Stimulated activated CD4-positive, alpha-beta T cell treated with anti-CD3 and anti-CD28 coated beads, Interleukin-1b, Interleukin-23, amount 100 ng/mL, for 4 hours (primary cell): ENCODE results near the gene PLEKHA6.
A peak's percentile ranks its signal among the peaks of the same experiment; 100 is the strongest.
"Not testable (repeated sequence)": the region's sequence is repeated elsewhere in the genome, so short reads cannot be mapped to it uniquely, and the experiment has no call there.

Source experiments
- DNase-seq, 2 donors: peaks; one replicate each; pipeline ENCODE4 v3.0.0-alpha.2; 2020; ENCODE audit warnings: low read depth in 2 of 2

Gene PLEKHA6

DNA sequence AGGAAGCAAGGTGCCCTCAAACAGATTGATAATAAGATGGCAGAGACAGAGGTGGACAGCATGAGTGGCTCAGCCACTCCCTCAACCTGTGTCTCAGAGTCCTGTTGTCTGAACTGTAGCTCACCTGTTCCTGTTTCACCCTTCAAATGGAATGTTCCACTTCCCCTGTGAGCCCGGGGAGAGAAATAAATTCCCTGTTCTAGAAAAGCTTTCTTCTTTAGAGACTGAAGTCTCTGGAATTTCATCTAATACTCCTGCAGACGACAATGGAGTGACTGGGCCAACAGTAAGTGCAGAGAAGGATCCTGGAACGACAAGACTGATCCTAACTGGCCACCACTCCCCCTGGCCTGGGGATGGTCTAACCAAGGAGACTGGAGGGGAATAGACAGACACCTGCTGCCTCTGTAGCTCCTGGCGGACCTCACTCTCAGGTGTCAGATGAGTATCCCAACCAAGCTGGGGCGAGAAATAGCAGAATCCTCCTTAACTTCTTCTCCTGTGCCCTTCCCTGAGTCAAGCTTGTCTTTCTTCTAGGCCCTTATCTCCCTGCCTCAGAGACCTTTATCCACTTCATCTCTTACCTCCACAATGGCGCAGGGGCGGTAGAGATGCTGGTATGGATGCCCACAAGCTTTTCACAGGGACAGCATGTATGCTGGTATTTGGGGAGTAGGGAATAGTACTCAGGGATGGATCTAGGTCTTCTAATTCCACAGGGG is 45.4 kb downstream of the PLEKHA6 start:
- no peak for DNase-seq

DNA sequence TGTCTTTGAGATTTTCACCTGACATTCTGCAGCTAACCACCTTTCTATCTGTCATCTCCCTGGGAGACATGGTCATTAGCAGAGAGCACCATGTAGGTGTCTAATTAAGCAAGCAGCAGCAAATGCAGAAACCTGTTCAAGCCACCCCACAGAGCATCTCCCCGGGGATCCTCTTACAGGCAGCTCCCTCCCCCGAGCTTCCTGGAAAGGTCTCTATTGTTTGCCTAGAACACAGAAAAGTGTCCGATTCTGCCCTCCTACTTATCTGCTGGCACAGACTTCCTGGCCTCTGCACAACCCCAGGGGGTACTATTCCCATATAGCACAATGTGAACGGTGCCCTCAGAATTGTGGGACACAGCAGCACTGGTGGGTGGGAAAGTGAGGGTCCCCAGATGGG is 46.1 kb downstream of the PLEKHA6 start:
- DNase-seq: no peak

DNA sequence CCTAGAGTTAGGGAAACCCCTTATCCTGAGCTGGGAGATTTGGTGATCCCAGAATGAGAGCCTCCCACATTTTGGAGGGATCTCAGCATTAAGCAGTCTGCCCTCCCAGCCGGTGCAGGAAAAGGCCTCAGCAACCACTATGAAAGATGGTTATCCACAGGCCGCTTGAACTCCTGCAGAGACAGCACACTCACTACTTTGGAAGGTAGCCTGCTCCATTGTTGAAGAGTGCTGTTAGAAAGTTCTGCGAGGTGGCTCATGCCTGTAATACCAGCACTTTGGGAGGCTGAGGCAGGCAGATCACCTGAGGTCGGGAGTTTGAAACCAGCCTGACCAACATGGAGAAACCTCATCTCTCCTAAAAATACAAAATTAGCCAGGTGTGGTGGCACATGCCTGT is 48.8 kb downstream of the PLEKHA6 start:
- not testable (repeated sequence) for DNase-seq

DNA sequence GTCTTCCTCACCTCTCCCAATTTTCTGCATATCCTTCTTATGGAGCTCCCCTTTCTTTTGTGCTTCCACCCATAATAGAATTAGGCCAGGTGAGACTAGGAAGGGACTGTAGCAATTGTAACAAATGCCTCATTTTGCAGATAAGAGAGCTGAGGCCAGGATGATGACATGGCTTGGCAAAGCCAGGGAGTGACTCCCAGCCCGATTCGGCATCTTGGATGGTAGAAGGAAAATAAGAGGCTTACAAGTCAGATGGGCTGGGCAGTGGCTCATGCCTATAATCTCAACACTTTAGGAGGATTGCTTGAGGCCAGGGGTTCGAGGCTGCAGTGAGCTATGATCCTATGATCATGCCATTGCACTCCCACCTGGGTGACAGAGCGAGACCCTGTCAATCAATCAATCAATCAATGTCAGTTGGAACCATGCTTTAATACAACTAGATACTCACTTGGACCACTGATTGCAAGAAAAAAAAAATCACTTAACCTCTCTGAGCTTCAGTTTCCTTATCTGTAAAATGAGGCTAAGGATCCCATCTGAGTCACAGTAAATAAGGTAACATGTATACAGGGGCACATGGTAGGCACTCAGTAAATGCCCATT is 51.6 kb downstream of the PLEKHA6 start:
- DNase-seq: no peak

DNA sequence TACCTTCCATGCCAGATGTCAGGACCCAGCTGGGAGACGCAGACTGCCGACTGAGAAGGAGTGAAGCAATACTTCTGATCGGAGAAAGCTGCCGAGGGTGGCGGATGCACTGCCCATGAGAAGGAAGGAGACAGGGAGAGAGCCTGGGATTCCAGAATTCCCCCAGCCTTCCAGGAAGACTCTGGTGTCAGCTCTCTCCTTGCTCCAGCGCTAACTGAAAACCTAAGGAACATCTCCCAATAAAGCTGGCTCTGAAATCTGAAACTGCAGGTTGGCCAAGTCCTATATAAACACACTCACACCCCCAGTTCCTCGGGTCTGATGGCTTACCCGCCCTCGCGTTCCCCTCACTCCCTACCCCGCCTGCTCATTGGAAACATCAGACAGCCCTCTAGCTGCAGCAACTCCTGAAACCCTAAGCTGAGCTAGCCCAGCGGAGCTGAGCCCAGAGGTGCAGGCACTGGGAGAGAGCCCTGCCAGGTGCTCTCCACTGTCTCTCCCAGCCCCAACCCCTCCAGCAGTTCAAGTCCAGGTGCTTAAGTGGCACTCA is 52.3 kb downstream of the PLEKHA6 start:
- DNase-seq: no peak

DNA sequence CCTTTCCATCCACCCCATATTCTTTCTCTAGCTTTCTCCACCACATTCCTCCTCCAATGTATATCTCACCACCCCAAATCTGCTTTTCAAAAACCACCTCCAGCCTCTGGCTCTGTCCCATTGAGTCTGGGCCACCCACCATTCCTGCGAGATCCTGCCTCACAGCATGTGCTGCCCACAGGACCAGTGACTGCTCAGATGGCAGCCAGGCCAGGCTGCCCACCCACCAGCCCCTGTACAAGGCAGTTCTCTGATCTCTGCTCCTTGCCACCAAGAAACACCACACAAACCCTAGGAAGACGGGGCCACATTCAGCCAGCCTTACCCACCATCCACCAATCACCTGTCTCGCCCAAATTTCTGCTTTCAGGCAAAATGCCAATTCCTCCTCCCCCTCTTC is 53.7 kb downstream of the PLEKHA6 start:
- DNase-seq: no peak

DNA sequence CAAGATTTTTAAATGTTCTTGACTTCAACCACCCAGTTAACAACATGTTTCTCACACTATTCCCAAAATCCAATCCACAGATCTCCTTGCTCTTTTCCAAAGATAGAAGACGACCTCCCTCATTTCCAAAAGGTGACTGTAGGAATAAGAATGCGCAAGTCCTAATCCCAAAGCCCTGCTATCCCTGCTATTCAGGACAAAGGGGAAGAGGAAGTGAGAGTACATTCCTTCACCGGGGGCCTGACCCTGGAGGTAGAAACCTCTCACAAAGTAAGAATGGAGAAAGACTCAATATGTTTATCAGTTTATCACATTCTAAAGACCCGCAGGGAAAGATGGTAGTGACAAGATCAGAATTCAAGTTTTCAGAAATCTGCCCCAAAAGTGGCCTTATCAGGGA is 55.7 kb downstream of the PLEKHA6 start:
- DNase-seq: no peak

DNA sequence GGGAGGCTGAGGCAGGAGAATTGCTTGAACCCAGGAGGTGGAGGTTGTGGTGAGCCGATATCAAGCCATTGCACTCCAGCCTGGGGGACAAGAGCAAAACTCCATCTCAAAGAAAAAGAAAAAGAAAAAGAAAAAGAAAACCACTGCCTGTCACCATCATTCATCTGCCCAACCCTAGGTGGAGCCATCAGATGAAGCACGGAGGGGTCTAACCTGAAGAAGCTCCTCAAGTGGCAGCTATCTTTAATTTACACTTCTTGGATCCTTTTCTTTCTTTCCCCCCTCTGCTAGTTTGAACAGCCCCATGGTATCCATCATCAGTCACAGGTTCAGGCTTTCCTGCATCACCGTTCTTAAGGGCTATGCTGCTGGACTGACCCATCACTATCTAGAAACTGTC is 57.0 kb downstream of the PLEKHA6 start:
- DNase-seq: no peak

DNA sequence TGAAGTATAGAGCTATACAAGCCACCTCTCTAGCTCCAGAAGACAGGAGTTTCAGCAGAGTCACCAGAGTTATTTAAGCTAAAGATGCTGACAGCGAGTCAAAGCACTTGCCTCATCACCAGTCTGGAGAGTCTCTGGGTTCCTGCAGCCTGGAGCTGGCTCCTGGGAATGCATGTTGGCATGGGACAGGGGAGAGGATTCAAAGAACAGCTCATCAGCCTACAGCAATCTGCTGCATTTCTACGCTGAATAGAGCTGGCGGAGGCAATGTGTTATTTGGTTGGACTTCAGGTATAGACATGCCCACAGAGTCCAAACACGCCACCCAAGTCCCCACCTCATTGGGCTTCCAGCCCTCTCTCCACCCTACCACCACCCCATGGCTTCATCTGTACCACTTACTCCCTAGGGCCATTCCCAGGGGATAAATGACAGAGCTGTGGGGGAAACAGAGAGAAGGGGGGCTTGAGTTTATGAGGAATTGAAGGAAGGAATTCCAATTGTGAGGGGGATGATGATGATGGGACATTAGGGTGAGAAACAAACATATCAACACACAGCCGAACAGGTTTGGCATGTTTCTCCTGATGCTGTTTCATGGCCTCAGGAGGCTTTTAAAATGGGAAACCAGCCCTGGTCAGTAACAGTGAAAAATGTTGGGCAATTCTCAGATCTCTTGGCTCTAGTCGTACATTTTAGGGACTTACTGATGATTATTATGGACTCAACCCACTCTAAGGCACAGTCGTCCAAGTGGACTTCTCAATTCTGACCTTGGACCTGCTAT is 58.4 kb downstream of the PLEKHA6 start:
- no peak for DNase-seq

DNA sequence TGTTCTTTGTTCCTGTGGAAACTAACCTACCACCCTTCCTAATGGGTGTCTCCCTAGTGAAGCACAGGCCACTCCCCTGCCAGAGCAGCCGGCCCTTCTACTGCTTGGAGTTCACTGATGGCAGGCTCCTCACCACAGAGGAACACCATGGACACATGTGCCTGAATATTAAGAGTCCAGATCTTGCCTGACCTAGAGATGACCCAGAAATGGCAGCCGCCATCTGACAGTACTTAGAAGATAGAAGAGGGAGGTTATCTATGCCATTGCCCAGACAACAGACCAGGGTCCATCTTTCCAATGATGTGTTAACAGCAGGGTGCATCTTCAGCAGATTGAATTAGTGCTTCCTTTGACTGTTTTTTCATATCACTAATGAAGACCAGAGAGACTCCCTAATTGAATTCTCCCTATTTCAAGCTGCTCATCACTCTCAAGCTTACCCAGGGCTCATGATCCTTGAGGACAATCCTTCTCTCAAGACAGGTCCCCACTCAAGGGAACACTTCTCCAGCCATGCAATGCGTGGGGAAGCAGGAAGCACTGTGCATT is 59.8 kb downstream of the PLEKHA6 start:
- DNase-seq: no peak

DNA sequence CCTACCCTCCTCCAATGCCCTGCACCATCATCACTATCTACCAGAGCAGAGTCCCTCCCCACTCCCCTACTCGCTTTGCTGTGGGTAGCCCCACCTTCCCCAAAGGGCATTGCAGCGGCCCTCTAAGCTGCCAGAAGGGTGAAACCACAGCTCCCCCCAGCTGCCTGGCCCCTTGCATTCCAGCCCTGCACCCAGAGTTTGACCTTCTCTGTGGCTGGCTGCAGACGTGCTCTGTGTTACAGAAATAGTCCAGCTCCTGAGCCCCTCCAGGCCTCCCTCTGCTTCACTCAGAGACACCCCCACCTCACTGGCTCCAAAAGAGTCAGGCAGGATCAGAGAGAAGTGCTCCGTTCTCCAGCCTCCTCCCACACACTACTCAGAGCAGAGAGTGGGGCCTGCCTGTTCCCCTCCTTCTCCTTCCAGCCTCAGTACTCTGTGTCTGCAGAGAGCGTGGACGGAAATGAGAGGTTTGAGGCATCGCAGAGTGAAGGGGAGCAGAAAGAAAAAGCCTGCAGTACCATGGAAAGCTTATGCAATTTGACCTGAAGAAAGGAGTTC is 63.2 kb downstream of the PLEKHA6 start:
- no peak for DNase-seq

DNA sequence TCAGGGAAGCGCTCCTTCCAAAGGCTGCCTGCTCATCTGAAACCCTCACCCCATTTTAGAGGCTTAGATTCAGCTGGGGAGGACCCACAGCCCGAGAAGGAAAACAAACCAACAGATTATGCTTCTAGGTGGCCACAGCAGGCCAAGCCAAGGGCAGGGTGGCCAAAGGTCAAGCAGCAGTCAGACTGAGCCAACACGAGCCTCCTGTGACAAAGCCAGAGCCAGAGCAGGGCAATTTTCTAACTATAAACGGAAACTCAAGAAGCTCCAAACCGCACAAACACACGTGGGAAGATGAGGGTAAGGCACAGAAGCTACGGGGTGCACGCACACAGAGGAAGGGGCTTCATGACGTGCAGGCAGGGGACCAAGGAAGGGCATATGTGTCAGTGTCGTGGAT is 64.1 kb downstream of the PLEKHA6 start:
- DNase-seq: no peak

DNA sequence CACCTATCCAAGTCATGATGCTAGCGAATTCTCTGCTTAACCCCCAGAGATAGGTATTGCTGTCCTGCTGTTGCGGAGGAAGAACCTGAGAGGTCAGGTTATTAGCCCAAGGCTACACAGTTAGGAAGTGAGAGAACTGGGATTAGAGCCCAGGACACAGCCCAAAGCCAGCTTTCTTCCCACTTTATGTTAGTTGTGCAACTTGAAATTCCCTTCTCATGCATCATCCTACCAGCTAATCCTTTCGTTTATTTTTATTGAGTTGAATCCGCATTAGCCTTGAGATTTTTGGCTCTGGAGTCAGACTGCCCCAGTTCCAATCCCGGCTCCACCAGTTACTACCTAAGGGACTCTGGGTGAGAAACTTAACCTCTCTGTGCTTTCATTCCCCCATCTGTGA is 65.4 kb downstream of the PLEKHA6 start:
- no peak for DNase-seq

DNA sequence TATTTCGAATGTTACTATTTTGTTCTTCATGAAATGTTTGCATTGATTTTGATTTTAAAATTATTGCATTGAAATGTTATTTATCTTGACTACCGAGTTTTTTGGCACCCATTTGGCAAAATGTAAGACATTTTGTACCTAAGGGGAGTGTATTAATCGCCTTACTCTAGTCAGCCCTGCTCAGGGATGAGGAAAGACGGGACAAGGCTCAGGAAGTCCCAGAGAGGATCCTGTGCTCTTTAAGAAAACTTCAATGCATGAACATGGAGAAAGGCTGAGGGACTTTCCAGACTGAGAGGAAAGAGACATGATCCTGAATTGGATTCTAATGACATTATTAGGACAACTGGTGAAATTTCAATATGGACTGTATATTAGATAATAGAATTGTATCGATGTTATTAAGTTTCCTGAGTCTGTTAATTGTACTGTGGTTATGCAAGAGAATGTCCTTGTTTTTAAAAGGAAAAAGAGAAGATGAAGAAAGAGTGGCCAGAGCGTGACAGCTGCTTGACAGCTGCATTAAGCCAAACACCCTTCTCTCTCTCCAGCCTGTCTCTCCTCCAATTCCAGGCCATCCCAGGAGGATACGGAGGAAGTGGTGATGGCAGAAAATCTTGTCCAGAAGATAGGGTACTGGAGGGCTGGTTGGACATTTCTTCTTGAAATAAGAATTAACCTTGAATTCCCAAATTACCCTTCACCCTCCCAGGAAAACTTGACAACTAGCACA is 66.0 kb downstream of the PLEKHA6 start:
- no peak for DNase-seq

DNA sequence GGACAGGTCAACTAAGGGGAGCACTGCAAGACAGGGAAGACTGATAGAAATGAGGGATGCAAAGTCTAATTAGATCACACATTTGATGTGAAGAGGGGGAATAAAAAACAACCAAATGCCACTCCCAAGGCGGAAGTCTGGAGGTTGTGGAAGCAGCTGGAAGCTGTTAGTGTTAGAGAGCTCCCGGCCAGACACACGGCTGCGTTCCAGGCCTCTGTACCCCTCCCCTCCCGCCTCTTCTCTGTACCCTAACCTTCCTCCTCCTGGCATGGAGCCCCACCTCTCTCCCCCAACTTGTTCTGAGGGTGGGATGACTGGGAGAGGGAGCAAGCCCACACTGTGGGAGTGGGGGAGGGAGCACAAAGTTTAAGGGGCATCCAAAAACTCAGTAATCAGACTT is 67.0 kb downstream of the PLEKHA6 start:
- DNase-seq: no peak

DNA sequence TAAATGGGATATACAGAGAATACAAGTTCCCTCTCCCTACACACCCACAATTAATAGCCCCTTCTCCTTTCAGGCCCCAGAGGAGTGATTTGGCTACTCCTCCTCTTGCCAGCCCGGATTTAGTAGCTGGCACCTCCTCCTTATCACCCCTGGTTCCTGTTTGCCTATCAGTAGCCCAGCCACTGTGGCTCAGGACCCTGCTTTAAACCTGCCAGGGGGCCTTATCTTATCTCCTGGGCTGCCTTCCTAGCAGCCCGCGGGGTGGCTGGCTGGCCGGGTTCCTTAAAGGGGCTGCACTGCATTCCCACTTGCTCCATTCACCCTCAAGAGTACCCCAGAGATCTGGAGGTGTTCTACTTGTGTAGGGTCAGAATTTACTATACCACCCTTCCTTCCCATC is 70.4 kb downstream of the PLEKHA6 start:
- no peak for DNase-seq

DNA sequence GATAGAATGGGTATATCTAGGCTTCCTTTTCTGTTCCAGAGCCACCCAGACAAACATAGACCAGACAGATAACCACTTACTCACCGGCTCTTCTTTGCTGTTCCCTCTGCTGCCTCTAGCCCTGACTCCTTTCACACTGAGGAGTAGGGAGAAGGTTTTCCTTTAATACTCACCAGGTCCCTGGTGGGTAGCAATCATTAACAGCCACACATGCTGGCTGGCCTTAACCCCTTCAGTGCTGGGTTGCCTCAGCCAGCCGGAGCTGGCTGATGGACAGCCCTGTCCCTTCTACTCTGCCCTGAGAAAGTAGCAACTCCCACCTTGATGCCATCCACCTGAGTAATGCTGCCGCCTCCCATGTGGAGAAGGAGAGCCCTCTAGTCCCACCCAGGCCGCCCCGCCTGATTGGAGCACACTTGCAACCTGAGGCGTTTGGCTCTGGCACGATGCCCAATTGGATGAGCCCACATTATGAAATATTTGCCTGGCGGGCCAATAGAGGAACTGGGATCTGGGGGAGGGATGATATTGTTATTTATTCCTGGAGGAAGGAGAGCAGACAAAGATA is 71.6 kb downstream of the PLEKHA6 start:
- no peak for DNase-seq

DNA sequence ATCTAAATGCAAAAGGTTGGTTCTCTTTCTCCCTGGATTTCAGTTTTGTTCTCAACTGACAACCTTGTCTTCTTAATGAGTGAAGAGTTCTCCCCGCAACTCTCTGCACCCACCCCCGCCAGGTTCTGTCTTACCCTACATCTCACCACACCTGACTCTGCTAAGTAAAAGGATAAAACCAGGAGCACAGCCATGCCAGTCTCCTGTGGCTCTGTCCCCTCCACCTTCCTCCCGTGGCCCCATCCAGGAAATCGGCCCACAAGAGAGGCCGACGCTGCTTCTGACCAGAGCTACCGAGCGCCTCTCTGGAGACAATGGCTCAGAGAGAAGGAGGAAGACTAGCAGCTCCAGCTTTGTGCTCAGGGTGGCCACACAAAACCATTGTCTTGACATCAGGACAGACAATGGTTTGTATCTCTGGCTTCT is 72.2 kb downstream of the PLEKHA6 start:
- no peak for DNase-seq

DNA sequence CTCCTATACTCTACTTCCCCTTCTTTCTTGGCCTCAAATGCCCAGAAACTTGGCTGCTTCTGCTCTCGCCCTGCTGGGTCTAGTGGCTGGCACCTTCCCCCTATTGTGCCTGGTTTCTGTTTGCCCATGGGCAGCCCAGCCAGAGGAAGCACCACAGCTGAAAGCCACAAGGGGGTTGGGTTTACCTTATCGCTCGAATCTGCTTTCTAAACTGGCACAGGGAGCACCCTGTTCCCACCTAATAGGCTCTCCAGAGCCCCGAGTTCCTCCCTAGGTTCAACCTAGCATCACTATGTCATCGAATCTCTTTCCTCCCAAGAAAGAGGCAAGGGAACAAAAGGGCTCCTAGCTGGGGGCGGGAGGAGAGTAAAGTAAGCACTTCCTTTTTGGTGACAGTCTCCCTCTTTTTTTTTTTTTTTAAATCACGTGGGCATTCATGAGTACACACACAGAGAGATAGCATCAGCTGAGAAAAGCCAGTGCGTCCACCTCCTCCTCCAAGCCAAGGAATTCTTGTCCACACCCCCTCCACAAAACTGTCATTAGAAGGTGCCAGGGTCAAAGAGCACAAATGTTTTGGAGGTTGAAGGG is 72.8 kb downstream of the PLEKHA6 start:
- peak; percentile 4 to 5 for DNase-seq

DNA sequence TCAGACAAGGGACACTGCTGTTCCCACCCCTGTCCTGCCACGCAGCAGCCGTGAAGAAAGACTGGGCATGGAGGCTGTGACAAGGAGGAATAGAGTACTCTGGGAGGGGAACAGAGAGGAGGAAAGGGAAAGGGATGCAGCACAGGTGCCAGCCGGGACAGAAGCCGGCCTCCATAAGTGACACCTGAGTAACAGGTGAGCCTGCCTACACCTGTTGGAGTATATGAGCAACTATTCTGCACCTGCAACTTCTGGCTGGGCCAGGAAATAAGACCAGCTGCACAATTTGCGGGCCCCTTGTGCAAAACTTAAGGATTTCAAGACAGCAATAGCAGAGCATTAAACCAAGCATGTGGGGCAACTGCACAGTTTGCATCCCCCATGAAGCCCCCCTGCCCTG is 73.4 kb downstream of the PLEKHA6 start:
- no peak for DNase-seq
